ENCODE results near the gene PTMS.
A peak's percentile ranks its signal among the peaks of the same experiment; 100 is the strongest.

Gene PTMS

GRCh38 chr12:6752167-6752920 is 13.8 kb upstream of the PTMS start:
- DNase-seq (ENCODE audit: low read depth in 2 of 2), result no peak

- peak; percentile 97 to 98 for DNase-seq (ENCODE audit: low read depth in 2 of 2)
These were observed 13.0 kb upstream of the PTMS start, which contains the start of gene MLF2 for GRCh38 chr12:6752921-6753771. Gene MLF2 (minus strand): TSS chr12:6753141. CDS start chr12:6752334, 807 bp downstream.

GRCh38 chr12:6753772-6754356 is 12.3 kb upstream of the PTMS start:
- DNase-seq (ENCODE audit: low read depth in 2 of 2), result no peak

- DNase-seq (ENCODE audit: low read depth in 2 of 2), result no peak
These were observed 11.8 kb upstream of the PTMS start for GRCh38 chr12:6754411-6754810.

GRCh38 chr12:6757028-6757690 is 9.0 kb upstream of the PTMS start:
- no peak for DNase-seq (ENCODE audit: low read depth in 2 of 2)

GRCh38 chr12:6758506-6759095 is 7.6 kb upstream of the PTMS start:
- no peak for DNase-seq (ENCODE audit: low read depth in 2 of 2)

GRCh38 chr12:6759741-6760140 is 6.4 kb upstream of the PTMS start:
- no peak for DNase-seq (ENCODE audit: low read depth in 2 of 2)

GRCh38 chr12:6763380-6763779 is 2.8 kb upstream of the PTMS start:
- DNase-seq (ENCODE audit: low read depth in 2 of 2), result no peak

GRCh38 chr12:6764011-6764828 is 1.9 kb upstream of the PTMS start:
- no peak for DNase-seq (ENCODE audit: low read depth in 2 of 2)

GRCh38 chr12:6765048-6765633 is 1.0 kb upstream of the PTMS start:
- DNase-seq (ENCODE audit: low read depth in 2 of 2), result no peak

- DNase-seq (ENCODE audit: low read depth in 2 of 2), result no peak
These were observed 637 bp downstream of the PTMS start for GRCh38 chr12:6766651-6767349.

- no peak for DNase-seq (ENCODE audit: low read depth in 2 of 2)
These were observed 1.5 kb downstream of the PTMS start for GRCh38 chr12:6767353-6768319.

GRCh38 chr12:6768437-6768914 is 2.3 kb downstream of the PTMS start:
- no peak for DNase-seq (ENCODE audit: low read depth in 2 of 2)

GRCh38 chr12:6768990-6769389 is 2.8 kb downstream of the PTMS start:
- DNase-seq (ENCODE audit: low read depth in 2 of 2), result no peak

- no peak for DNase-seq (ENCODE audit: low read depth in 2 of 2)
These were observed 3.5 kb downstream of the PTMS start for GRCh38 chr12:6769666-6770065.

- no peak for DNase-seq (ENCODE audit: low read depth in 2 of 2)
These were observed 3.9 kb downstream of the PTMS start for GRCh38 chr12:6770094-6770493.

- DNase-seq (ENCODE audit: low read depth in 2 of 2), result no peak
These were observed 4.4 kb downstream of the PTMS start for GRCh38 chr12:6770600-6770999.

GRCh38 chr12:6771091-6771495 is 4.9 kb downstream of the PTMS start:
- DNase-seq (ENCODE audit: low read depth in 2 of 2), result no peak
